Inferior parietal cortex (tissue), 1 donor: Measurements from ENCODE around the gene PLA2G15.

Source experiments
- DNase-seq: peaks from one replicate; pipeline ENCODE4 v3.0.0-alpha.2; 2016; ENCODE audit errors: extremely low spot score

Gene PLA2G15

DNA sequence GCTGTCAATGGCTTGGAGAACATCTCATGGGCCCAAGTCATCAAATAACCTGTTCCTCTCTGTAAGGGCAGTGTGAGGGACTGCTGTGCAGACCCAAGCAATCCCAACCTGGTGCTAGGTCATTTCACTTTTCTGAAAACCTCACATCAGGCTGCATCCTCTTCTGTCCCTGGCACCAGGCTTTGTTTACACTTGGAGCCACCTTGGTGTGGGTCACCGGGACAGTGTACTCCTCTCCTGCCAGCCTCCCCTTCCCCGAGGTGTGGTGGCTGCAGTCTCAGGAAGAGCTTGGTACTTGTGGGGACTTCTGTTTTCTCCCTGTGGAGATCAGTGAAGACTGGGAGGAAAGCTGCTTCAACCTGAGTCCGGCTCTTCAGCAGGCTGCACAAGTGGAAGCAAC, 53.1 kb downstream of the PLA2G15 start:
- DNase-seq = no peak

DNA sequence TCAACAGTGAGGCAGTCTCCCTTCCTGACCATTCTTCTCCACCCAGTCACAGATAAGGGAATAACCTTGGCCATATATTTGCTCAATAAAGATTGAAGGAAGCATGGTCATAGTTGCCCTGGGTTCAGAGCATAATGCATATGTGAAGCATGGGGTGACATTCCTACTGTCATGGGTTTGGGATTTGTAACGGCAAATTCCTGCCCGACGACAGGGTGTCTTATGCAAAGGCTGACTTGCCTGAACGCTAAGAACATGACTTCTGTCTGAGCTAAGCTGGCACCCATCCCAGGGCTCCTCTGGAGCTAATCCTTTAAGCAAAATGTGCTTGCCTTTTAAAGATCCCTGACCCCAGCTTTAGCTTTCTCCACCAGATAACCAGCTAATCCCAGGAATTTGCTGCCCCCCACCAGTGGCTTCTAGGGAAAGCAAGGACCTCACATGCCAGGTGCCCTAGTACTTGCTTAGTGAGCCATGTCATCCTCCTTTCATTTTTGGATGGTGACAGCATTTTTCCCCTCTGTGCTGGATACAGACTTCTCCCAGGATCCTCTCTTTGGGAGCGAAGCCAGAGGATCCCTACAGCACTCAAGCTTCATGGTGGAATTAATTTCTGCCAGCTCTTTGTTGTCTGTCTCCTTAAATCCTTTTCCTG, 53.9 kb downstream of the PLA2G15 start:
- DNase-seq = no peak

DNA sequence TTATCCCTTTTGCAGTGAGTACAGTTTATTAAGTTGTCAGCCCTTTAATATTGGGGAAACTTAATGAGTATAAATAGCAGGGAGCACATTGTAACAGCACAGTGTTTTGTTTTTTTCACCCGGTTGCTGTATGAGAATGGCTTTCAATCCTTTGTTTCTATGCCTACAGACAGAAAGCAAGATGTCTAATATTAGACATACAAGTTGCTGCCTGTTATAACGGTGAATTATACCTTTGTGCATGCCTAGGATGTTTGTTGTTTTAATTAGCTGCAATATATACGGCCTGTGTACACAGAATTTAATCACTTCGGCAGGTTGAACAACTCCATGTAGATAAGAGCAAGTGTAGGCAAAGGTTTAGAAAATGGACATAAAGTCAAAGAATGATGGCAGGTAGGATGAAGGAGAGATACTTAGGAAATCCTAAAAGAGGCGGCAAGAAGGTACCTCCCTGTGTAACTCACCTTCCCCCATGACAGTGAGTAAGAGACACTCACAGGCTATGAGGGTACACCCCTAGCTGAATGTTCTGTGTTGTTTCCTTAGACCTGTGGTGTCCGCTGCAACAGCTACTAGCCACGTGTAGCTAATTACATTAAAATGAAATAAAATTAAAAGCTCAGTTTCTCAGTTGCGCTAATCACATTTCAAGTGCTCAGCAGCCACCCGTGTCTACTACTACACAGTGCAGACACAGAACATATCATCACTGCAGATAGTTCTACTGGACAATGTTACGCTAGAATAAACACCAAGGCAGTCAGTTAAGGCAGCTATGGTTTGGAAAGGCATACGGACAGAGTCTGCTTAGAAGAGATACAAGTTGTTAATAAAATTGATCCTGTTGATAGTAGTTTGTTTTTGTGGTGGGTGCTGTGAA, 54.6 kb downstream of the PLA2G15 start:
- no peak for DNase-seq

DNA sequence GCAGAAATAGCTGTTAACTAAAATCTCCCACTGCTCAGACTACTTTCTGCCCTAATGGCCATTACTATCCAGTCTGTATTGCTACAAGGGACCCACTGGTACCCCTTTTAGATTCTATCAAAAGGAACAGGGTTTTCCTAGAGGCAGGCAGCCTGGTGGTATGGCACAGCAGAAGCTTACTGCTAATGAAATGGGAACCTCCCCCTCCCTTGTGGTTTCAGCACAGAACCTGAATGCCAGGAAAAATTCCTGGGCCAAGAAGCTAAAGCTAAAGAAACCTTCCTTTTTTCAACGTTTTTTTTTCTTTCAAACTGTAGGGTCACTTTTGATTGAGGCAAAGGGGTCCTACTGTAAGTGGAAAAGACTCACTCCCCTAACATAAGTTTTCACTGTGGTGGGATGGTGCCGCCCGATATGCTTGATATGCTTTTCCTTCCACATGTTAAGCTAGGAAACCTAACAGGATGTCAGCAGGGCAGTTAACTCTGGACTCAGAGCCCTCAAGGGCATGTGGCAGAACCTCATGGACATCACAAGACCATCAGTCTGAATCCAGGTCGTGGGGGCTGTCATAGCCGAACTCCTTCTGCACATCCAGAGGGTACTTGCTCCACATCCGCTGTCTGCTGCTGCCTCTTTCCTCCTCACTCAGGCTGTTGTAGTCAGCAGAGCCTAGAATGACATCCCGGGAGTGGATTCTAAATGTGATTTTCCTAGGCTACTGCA, 55.7 kb downstream of the PLA2G15 start:
- no peak for DNase-seq

DNA sequence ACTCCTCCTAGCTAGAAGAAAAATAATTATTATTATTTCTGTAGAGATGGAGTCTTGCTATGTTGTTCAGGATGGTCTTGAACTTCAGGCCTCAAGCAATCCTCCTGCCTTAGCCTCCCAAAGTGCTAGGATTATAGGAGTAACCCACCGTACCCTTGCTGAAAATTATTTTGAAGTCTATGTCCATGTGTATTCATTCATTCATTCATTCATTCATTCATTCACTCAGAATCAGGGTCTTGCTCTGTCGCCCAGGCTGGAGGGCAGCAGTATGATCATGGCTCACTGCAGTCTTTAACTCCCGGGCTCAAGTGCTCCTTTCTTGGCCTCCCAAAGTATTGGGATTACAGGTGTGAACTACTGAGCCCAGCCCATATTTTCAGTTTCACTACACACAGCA, 61.5 kb downstream of the PLA2G15 start:
- no peak for DNase-seq

DNA sequence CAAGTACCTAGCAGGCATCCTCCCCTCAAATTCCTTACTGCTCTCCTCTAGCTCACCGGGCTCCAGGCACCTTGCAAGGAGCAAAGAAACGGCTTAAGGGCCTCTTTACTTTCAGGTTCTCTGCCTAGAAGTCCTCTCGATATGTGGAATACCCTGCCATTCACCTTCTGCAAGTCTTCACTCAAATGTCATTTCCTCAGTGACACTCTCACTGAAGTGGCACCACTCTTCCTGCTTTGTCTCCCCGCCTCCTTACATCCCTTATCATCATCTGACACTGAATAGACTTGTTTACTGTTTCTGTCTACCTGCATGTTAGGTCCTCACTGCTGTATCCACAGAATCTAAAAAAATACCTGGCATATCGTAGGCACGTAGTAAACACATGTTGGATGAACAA, 64.6 kb downstream of the PLA2G15 start:
- no peak for DNase-seq

DNA sequence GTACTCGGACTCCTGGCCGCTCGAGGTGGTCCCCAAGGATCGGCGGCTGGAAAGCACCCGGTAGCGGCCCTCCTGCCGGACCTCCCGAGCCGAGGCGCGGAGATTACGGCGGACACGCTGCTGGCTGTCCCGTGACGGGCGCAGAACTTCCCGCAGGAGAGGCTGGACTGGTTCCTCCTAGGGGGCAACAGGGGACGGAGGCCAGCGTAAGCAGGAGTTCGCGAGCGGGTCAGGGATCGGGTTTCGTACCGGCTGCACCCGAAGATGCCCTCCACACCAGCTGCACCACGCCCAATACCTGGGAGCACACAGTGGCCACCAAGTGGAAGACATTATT, 65.2 kb downstream of the PLA2G15 start:
- no peak for DNase-seq
